HG03280 (cell line): ENCODE measurements around the gene ALPP.
"Not testable (repeated sequence)": the region's sequence is repeated elsewhere in the genome, so short reads cannot be mapped to it uniquely, and the experiment has no call there.

Experiments
- ATAC-seq: cut with Tn5 transposase; IDR thresholded peaks from one replicate; pipeline ENCODE4 v1.9.1; 2021; ENCODE audit warnings: mild to moderate bottlenecking, moderate library complexity; ENCODE audit not compliant: unreplicated experiment

ALPP gene

DNA sequence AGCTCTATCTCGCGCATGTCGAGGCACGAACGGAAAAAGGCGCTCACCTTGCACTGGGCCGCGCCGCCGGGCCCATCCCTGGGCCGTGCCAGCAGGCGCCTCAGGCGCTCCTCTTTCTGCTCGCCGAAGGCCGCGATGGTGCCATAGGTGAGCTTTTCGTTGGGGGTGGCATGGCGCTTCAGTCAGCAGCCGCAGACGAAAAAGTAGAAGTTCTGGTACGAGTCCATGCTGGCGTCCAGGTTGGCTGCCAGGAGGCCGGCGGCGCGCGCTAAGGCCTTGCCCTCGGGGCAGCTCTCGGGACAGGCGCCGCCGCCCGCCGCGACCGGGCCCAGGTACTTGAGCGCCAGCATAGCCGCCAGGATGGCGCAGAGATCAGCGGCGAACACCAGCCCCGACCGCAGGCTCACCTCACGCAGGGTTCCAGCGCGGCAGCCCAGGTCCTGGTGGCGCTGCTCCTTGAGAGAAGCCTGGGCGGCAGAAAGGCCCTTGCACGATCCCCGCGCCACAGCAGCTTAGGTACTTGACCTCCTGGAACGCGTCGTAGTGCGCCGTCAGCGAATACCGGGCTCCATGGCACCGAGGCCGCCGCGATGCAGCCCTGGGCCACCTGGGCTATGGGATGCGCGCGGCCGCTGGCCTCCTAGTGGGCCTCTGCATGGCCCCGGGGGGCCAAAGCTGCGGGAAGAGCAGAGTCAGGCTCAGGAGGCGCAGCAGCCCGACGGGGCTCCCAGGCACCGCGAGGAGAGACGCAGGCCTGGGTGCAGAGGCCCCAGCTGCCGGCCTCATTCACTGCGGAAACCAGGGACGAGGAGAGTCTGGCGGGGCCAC lies 40.9 kb downstream of the ALPP start:
- no peak for ATAC-seq

- no peak for ATAC-seq
Observed at GRCh38 chr2:232420073-232420454, 41.5 kb downstream of the ALPP start.

DNA sequence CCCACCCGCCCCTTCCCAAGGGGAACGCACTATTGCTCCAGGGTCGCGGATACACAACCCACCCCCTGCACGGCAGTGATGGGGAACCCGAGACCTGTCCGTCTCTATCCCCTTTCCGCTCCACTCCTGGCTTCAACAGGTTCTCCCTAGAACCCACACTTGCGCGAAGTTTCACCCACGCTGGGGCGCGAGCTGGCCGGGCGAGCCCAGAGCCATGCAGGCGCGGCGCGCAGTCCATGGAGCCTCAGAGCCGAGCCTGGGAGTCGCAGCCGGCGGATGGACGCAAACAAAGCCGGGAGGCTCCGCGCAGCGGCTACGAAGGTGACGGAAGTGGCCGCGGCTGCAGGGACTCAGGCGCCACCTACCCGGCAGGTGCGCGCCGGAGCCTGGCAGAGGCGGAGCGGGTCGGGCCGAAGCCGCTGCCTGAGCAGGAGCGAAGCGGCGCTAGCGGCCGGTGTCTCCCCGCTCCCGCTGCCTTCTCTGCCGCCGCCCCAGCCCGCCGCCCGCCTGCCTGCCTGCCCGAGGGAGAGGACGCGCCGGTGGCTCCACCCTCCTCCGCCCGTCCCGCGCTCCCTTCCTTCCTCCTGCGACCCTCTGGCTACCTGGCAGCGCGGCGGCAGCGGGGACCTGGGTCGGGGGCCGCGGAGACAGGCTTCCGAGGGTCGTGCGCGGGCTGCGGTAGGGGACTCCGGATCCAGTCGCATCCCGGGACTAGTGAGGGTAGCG lies 42.1 kb downstream of the ALPP start:
- no peak for ATAC-seq

GRCh38 chr2:232421189-232421785 lies 42.7 kb downstream of the ALPP start:
- no peak for ATAC-seq

- ATAC-seq = no peak
Observed at GRCh38 chr2:232422051-232422450, 43.5 kb downstream of the ALPP start.

- not testable (repeated sequence) for ATAC-seq
Observed at GRCh38 chr2:232422996-232423395, 44.4 kb downstream of the ALPP start.

DNA sequence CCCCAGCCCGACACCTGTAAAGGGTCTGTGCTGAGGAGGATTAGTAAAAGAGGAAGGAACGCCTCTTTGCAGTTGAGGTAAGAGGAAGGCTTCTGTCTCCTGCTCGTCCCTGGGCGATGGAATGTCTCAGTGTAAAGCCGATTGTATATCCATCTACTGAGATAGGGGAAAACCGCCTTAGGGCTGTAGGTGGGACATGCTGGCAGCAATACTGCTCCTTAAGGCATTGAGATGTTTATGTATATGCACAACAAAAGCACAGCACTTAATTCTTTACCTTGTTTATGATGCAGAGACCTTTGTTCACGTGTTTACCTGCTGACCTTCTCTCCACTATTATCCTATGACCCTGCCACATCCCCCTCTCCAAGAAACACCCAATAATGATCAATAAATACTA lies 44.9 kb downstream of the ALPP start:
- not testable (repeated sequence) for ATAC-seq

DNA sequence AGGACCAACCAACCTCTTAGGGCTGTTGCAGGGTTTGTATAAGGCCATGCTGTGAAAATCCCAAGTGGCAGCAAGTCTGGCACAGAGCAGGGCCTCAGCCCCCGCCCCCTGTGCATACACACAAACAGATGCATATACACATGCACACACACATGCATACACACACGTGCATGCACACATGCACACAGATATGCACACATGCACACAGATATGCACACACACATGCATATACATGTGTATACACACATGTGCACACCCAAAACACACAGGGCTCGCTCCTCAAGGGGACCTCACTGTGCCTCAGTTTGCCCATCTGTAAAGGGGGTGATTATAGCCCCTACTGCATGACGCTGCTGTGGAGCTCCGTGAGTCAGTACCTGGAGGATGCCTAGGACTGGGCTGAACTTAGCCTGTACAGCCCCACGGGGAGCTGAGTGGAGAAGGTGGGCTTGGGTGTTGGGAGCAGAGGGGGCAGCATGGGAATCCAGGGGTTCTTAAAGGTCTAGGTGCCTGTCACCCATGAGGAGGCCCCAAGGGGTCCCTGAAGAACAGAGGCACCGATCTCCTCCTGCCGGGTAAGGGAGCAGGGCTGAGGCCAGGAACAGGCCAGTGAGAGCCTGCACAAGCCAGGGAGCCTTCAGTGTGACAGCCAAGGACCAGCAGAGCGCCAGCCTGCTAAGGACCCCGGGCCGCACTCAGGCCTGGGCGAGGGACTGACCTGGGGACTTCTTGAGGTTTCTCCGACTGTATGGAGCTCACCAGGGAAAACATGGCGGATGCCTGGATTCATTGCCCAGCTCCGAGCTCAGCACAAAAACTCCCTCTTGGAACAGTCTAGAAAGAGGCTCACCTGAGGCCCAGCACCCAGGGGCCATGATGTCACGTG lies 53.4 kb downstream of the ALPP start:
- ATAC-seq = no peak
